CD8-positive, alpha-beta memory T cell (primary cell): Measurements from ENCODE around the gene HABP4. TPM values are rescaled to one million over a fixed set of nuclear protein-coding genes. Genes with fewer than 3 reads are reported as not detected.

Experiments
- CTCF ChIA-PET: fragments of 350-600 bp; sonication (Branson Sonifier 250); formaldehyde crosslinking; loops from one replicate; lab custom pipeline; 2021; ENCODE audit warnings: antibody characterized with exemption; lab: Charles Lee
- POLR2A ChIA-PET: fragments of 350-600 bp; sonication (Branson Sonifier 250); formaldehyde crosslinking; loops from one replicate; lab custom pipeline; 2021; ENCODE audit warnings: antibody characterized with exemption; lab: Charles Lee
- DNase-seq, 5 donors: peaks; one replicate each; pipeline versions ENCODE4 v3.0.0 to v3.0.0-alpha.2; 2020 to 2022; ENCODE audit warnings: mixed read lengths in 1 of 5
- H3K27ac ChIP-seq: one replicate; pipeline ENCODE4 v1.7.0; 2013; ENCODE audit warnings: low read depth, mild to moderate bottlenecking, low read length, moderate library complexity
- H3K27me3 ChIP-seq: 2 replicates; pipeline ENCODE4 v1.7.0; 2013; ENCODE audit warnings: low read length, mild to moderate bottlenecking; ENCODE audit not compliant: insufficient read depth, poor library complexity, severe bottlenecking
- H3K36me3 ChIP-seq: 2 replicates; pipeline ENCODE4 v1.7.0; 2013; ENCODE audit warnings: mild to moderate bottlenecking, low read length, moderate library complexity; ENCODE audit not compliant: insufficient read depth
- H3K4me1 ChIP-seq: 2 replicates; pipeline ENCODE4 v1.7.0; 2013; ENCODE audit warnings: mild to moderate bottlenecking, low read length, moderate library complexity; ENCODE audit not compliant: insufficient read depth
- H3K4me3 ChIP-seq: 2 replicates; pipeline ENCODE4 v1.7.0; 2013; ENCODE audit warnings: mild to moderate bottlenecking, low read length
- H3K9me3 ChIP-seq: 2 replicates; pipeline ENCODE4 v1.7.0; 2013; ENCODE audit warnings: mild to moderate bottlenecking, low read length
- H3K27ac Mint-ChIP-seq, 8 donors: one replicate each; pipeline ENCODE4 v1.8.0; 2020 to 2021; ENCODE audit warnings: mixed read lengths in 8 of 8, mild to moderate bottlenecking in 6 of 8, inconsistent platforms in 3 of 8, moderate library complexity in 3 of 8
- H3K27me3 Mint-ChIP-seq, 2 donors: one replicate each; pipeline ENCODE4 v1.8.0; 2020 to 2021; ENCODE audit warnings: mixed read lengths in 2 of 2, mild to moderate bottlenecking in 1 of 2, moderate library complexity in 1 of 2
- H3K36me3 Mint-ChIP-seq, 3 donors: one replicate each; pipeline ENCODE4 v1.8.0; 2020 to 2021; ENCODE audit warnings: mixed read lengths in 3 of 3, inconsistent platforms in 1 of 3, mild to moderate bottlenecking in 1 of 3
- H3K4me1 Mint-ChIP-seq, 3 donors: one replicate each; pipeline ENCODE4 v1.8.0; 2020 to 2021; ENCODE audit warnings: mixed read lengths in 3 of 3, inconsistent platforms in 1 of 3, mild to moderate bottlenecking in 1 of 3
- H3K4me3 Mint-ChIP-seq, 7 donors: one replicate each; pipeline ENCODE4 v1.8.0; 2020 to 2021; ENCODE audit warnings: mixed read lengths in 7 of 7, mild to moderate bottlenecking in 6 of 7, moderate library complexity in 4 of 7, inconsistent platforms in 2 of 7
- H3K9me3 Mint-ChIP-seq, 5 donors: one replicate each; pipeline ENCODE4 v1.8.0; 2020 to 2022; ENCODE audit warnings: mixed read lengths in 5 of 5, mild to moderate bottlenecking in 3 of 5, moderate library complexity in 2 of 5, inconsistent platforms in 1 of 5
- polyA plus RNA-seq: library from polyadenylated mRNA; unstranded; fragments of 300-500 nt; fragmentation: Illumina TruSeq; gene quantifications from one replicate; pipeline ENCODE4 v1.2.3, GENCODE V29; 2021
- total RNA-seq, 2 experiments: library from RNA; stranded (reverse); gene quantifications; one replicate each; pipeline ENCODE4 v1.2.3, GENCODE V29; 2021

Gene HABP4
- total and polyA plus RNA-seq, 3 experiments from 2014 or later = 20.4 to 24.1 (median 21.0) TPM

DNA sequence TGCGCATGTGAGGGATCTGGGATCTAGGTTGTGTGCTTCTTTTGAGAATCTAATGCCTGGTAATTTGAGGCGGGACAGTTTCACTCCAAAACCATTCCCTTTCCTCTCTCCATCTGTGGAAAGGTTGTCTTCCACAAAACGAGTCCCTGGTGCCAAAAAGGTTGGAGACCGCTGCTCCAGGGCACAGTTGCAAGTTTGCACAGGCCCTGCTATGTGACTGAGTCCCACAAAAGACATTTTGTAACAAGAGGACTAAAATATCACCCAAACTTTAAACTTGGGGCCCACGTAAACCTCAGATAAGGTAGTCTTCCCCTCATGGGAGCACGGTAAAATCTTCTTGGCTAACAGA, 26.0 kb upstream of the HABP4 start:
- Histone ChIP-seq H3K9me3 (no peaks in the 10 kb centered on the region), H3K4me3 (no peak overlapping the region), H3K27ac (no peak overlapping the region), H3K36me3 (no peaks in the 10 kb centered on the region), H3K27me3 (no peaks in the 10 kb centered on the region), H3K4me1 (peaks cover 24% of the 10 kb centered on the region)
- DNase-seq = no peak
- CTCF ChIA-PET = no interaction called here
- no peak overlapping the region for H3K27ac Mint-ChIP-seq
- peaks cover 27 to 38% (median 33%) of the 10 kb centered on the region in 3 donors for H3K4me1 Mint-ChIP-seq
- POLR2A ChIA-PET = interaction anchor here (1.5 kb wide), 1 partner anchor 26 kb away, joined by 3 read pairs; the partner anchor contains the start of gene HABP4
- peaks cover 0 to 3% of the 10 kb centered on the region in 2 donors for H3K27me3 Mint-ChIP-seq
- no peak overlapping the region for H3K4me3 Mint-ChIP-seq
- H3K9me3 Mint-ChIP-seq = no peaks in the 10 kb centered on the region
- no peaks in the 10 kb centered on the region for H3K36me3 Mint-ChIP-seq

GRCh38 chr9:96425500-96426169, 24.3 kb upstream of the HABP4 start:
- Histone ChIP-seq H3K27me3 (no peaks in the 10 kb centered on the region), H3K27ac (no peak overlapping the region), H3K4me1 (peaks cover 10% of the 10 kb centered on the region), H3K4me3 (no peak overlapping the region), H3K36me3 (no peaks in the 10 kb centered on the region), H3K9me3 (no peaks in the 10 kb centered on the region)
- H3K27ac Mint-ChIP-seq = peak overlapping the region in 7 of 8 donors; percentile 28 to 90 (median 56)
- peaks cover 0 to 3% of the 10 kb centered on the region in 2 donors for H3K27me3 Mint-ChIP-seq
- peak overlapping the region in 6 of 7 donors; percentile 16 to 63 (median 54) for H3K4me3 Mint-ChIP-seq
- ChIA-PET CTCF (interaction anchor here (1.1 kb wide), 1 partner anchor 108 kb away, joined by 4 read pairs; no protein-coding TSS in a partner anchor), POLR2A (interaction anchor here (1.5 kb wide), 1 partner anchor 24 kb away, joined by 3 read pairs; the partner anchor contains the start of gene HABP4)
- no peaks in the 10 kb centered on the region for H3K9me3 Mint-ChIP-seq
- peaks cover 13 to 24% (median 18%) of the 10 kb centered on the region in 3 donors for H3K4me1 Mint-ChIP-seq
- H3K36me3 Mint-ChIP-seq = no peaks in the 10 kb centered on the region
- peak in 1 of 5 donors; percentile 22 for DNase-seq

DNA sequence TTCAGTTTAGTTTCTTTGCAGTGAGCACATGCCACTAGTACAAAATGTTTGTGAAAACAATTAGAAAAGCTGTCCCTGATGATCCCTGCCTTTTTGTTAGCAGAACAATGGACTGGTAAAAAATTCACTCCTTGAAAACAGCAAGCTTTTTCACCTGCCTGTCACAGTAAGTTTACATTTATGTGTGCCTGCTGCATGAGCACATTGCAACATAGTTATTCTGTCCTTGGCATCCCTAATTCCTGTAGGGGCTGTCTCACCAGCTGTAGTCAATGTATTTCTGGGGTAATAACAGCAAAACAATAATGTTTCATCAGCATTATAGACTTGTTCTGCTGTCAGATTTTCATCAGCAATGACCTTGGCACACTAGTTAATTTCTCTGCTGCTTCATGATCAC, 20.2 kb upstream of the HABP4 start:
- Mint-ChIP-seq H3K36me3 (no peaks in the 10 kb centered on the region), H3K27ac (no peak overlapping the region), H3K4me1 (peaks cover 10 to 22% (median 16%) of the 10 kb centered on the region in 3 donors), H3K4me3 (no peak overlapping the region), H3K27me3 (no peaks in the 10 kb centered on the region), H3K9me3 (no peaks in the 10 kb centered on the region)
- Histone ChIP-seq H3K36me3 (no peaks in the 10 kb centered on the region), H3K27me3 (no peaks in the 10 kb centered on the region), H3K27ac (no peak overlapping the region), H3K9me3 (no peaks in the 10 kb centered on the region), H3K4me3 (no peak overlapping the region), H3K4me1 (peaks cover 7% of the 10 kb centered on the region)
- POLR2A ChIA-PET = no interaction called here
- CTCF ChIA-PET = no interaction called here
- no peak for DNase-seq

DNA sequence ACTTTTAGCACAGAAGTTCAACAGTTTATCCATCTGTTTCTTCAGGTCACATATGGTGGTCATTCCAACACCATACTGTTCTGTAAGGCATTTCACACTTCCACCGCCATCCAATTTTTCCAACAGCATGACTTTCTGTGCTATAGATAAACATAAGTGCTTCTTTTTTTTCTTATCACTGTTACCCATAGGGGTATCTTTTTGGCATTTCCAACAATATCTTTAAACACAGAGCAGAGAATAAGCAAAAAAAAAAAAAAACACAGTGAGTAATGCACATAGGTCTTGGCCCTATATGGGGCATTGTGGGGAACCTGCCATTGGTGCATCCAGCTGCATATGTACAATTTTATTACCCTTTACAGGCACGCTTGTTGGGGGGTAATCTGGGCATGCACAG, 19.6 kb upstream of the HABP4 start:
- no peak for DNase-seq
- Histone ChIP-seq H3K36me3 (no peaks in the 10 kb centered on the region), H3K4me3 (no peak overlapping the region), H3K4me1 (peaks cover 3% of the 10 kb centered on the region), H3K27ac (no peak overlapping the region), H3K9me3 (no peaks in the 10 kb centered on the region), H3K27me3 (no peaks in the 10 kb centered on the region)
- Mint-ChIP-seq H3K9me3 (no peaks in the 10 kb centered on the region), H3K4me1 (peaks cover 9 to 19% (median 12%) of the 10 kb centered on the region in 3 donors), H3K4me3 (no peak overlapping the region), H3K36me3 (no peaks in the 10 kb centered on the region), H3K27ac (peak overlapping the region in 1 of 8 donors; percentile 47), H3K27me3 (no peaks in the 10 kb centered on the region)
- CTCF ChIA-PET = no interaction called here
- POLR2A ChIA-PET = no interaction called here

DNA sequence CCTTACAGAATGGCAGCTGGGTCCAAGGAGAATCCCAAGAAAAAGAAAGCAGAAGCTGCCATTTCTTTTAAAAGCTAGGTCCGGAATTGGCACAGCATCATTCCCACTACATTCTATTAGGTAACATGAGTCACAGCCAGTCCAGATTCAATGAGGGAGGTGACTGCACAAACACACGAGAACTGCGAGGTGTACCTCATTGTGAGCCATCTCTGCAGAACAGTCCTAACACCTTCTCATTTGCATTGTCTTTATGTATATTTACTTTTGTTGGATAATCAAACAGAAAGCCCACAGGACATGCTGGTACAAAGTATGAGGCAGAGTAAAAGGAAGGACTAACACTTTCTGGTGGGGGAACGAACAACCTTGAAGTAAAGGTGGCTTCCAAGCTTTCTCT, 14.6 kb upstream of the HABP4 start:
- Histone ChIP-seq H3K27ac (no peak overlapping the region), H3K27me3 (no peaks in the 10 kb centered on the region), H3K4me3 (no peak overlapping the region), H3K9me3 (no peaks in the 10 kb centered on the region), H3K4me1 (no peaks in the 10 kb centered on the region), H3K36me3 (no peaks in the 10 kb centered on the region)
- Mint-ChIP-seq H3K4me3 (no peak overlapping the region), H3K27me3 (peaks cover 0 to 2% of the 10 kb centered on the region in 2 donors), H3K9me3 (no peaks in the 10 kb centered on the region), H3K36me3 (no peaks in the 10 kb centered on the region), H3K27ac (peak overlapping the region in 1 of 8 donors; percentile 43), H3K4me1 (peaks cover 0 to 11% (median 7%) of the 10 kb centered on the region in 3 donors)
- POLR2A ChIA-PET = no interaction called here
- no peak for DNase-seq
- CTCF ChIA-PET = no interaction called here

- no peaks in the 10 kb centered on the region for H3K9me3 Mint-ChIP-seq
- ChIA-PET POLR2A (no interaction called here), CTCF (interaction anchor here (0.9 kb wide), 1 partner anchor 9 kb away, joined by 4 read pairs; no protein-coding TSS in a partner anchor)
Measured at GRCh38 chr9:96436063-96436455, 13.9 kb upstream of the HABP4 start.

DNA sequence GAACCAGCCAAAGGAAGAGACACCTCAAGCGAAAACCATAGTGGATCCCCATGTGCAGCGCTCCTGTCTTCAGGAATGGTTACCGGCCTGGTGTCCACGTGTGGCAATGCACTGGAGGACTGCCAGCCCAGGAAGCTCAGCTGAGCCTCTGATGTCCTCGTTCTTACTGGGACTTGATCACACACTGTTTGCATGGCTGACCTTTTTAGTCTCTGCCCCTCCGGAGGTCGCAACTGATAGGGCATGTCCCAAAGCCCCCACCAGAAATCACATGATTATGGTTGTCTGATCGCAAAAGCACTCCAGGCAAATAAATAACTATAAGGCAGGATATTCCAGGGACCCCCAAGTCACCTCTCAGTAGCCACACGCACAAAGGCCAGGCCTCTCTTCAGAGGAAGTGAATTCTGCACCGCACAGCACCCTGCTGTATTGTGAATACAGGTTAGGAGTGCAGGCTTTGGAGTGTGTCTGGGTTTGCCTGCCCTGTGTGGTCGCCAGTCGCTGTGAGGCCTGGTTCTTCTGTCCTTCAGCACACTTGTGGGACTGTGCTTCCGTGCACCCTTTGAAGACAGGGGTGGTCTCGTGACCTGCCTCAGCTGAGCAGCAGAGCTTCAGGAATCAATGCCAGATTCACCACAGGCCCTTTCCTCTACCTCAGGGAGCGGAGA, 13.4 kb upstream of the HABP4 start:
- Mint-ChIP-seq H3K36me3 (no peaks in the 10 kb centered on the region), H3K27me3 (peaks cover 0 to 2% of the 10 kb centered on the region in 2 donors), H3K4me1 (peaks cover 0 to 11% (median 7%) of the 10 kb centered on the region in 3 donors), H3K27ac (peak overlapping the region in 1 of 8 donors; percentile 35), H3K4me3 (no peak overlapping the region), H3K9me3 (no peaks in the 10 kb centered on the region)
- Histone ChIP-seq H3K4me1 (no peaks in the 10 kb centered on the region), H3K27ac (no peak overlapping the region), H3K4me3 (no peak overlapping the region), H3K9me3 (no peaks in the 10 kb centered on the region), H3K36me3 (no peaks in the 10 kb centered on the region), H3K27me3 (no peaks in the 10 kb centered on the region)
- CTCF ChIA-PET = interaction anchor here (0.9 kb wide), 1 partner anchor 9 kb away, joined by 4 read pairs; no protein-coding TSS in a partner anchor
- POLR2A ChIA-PET = no interaction called here
- no peak for DNase-seq

More at GRCh38 chr9:96436063-96436455, 13.9 kb upstream of the HABP4 start:
- H3K4me1 ChIP-seq = no peaks in the 10 kb centered on the region
- H3K4me3 Mint-ChIP-seq = no peak overlapping the region
- DNase-seq = no peak
- no peaks in the 10 kb centered on the region for H3K9me3 ChIP-seq
- no peaks in the 10 kb centered on the region for H3K36me3 ChIP-seq
- no peaks in the 10 kb centered on the region for H3K36me3 Mint-ChIP-seq
- peak overlapping the region in 3 of 8 donors; percentile 35 to 46 (median 43) for H3K27ac Mint-ChIP-seq
- H3K27ac ChIP-seq = no peak overlapping the region
- H3K4me1 Mint-ChIP-seq = peaks cover 0 to 11% (median 7%) of the 10 kb centered on the region in 3 donors
- no peak overlapping the region for H3K4me3 ChIP-seq
- H3K27me3 Mint-ChIP-seq = peaks cover 0 to 2% of the 10 kb centered on the region in 2 donors
- no peaks in the 10 kb centered on the region for H3K27me3 ChIP-seq

GRCh38 chr9:96437454-96437853, 12.5 kb upstream of the HABP4 start:
- Mint-ChIP-seq H3K27ac (no peak overlapping the region), H3K36me3 (no peaks in the 10 kb centered on the region), H3K9me3 (no peaks in the 10 kb centered on the region), H3K4me1 (peaks cover 0 to 11% (median 7%) of the 10 kb centered on the region in 3 donors), H3K4me3 (no peak overlapping the region), H3K27me3 (peaks cover 0 to 2% of the 10 kb centered on the region in 2 donors)
- no peak overlapping the region for H3K4me3 ChIP-seq
- ChIA-PET POLR2A (no interaction called here), CTCF (no interaction called here)
- DNase-seq = no peak
- no peaks in the 10 kb centered on the region for H3K4me1 ChIP-seq
- no peak overlapping the region for H3K27ac ChIP-seq
- no peaks in the 10 kb centered on the region for H3K27me3 ChIP-seq
- no peaks in the 10 kb centered on the region for H3K9me3 ChIP-seq
- H3K36me3 ChIP-seq = no peaks in the 10 kb centered on the region
